ENCODE results near the gene LIMCH1.

GRCh38 chr4:41744572-41745291 lies 206.8 kb downstream of the LIMCH1 start:
- TF ChIP-seq POLR2A (IDR thresholded peaks at IDR 0.05; ENCODE audit: borderline replicate concordance, extremely low read depth, insufficient read depth, insufficient read length) (no peak), POLR2AphosphoS5 (IDR thresholded peaks at IDR 0.05; ENCODE audit: low read depth, low read length) (no peak), CTCF (IDR thresholded peaks at IDR 0.05 in 2 of 3, conservative IDR thresholded peaks at IDR 0.05 in 1 of 3; ENCODE audit: borderline replicate concordance in 1 of 3, insufficient read depth in 1 of 3, low read depth in 2 of 3, low read length in 2 of 3) (no peak), SIN3A (IDR thresholded peaks at IDR 0.05; ENCODE audit: low read depth) (no peak), CEBPB (IDR thresholded peaks at IDR 0.05; ENCODE audit: low read depth) (no peak), MAX (IDR thresholded peaks at IDR 0.05) (no peak)
